Gastroesophageal sphincter (tissue), 4 donors: ENCODE results near the gene ORC3. TPM values are rescaled to one million over a fixed set of nuclear protein-coding genes. Genes with fewer than 3 reads are reported as not detected.
A peak's percentile ranks its signal among the peaks of the same experiment; 100 is the strongest.
"Not testable (repeated sequence)": the region's sequence is repeated elsewhere in the genome, so short reads cannot be mapped to it uniquely, and the experiment has no call there.

Experiments
- ATAC-seq: fragments of 150-250 bp; one replicate; pipeline ENCODE4 v1.9.1; 2016; ENCODE audit warnings: mild to moderate bottlenecking, moderate library complexity
- H3K27ac ChIP-seq, 4 donors: fragments of 200-600 bp; sonication (generic) in 3 of 4; 1 replicate in 3 of 4; 2 replicates in 1 of 4; pipeline ENCODE4 v1.5.1; 2016 to 2019
- H3K27me3 ChIP-seq: fragments of 200-600 bp; sonication (generic); one replicate; pipeline ENCODE4 v1.5.1; 2019
- H3K36me3 ChIP-seq, 2 donors: fragments of 200-600 bp; sonication (generic); one replicate each; pipeline ENCODE4 v1.5.1; 2019; ENCODE audit warnings: control low read depth in 1 of 2
- H3K4me1 ChIP-seq, 3 donors: fragments of 200-600 bp; sonication (generic); 1 replicate in 2 of 3; 2 replicates in 1 of 3; pipeline ENCODE4 v1.5.1; 2016 to 2019; ENCODE audit warnings: control low read depth in 2 of 3
- H3K4me3 ChIP-seq, 2 donors: fragments of 200-600 bp; sonication (generic); one replicate each; pipeline ENCODE4 v1.5.1; 2019; ENCODE audit warnings: mild to moderate bottlenecking in 1 of 2, moderate library complexity in 1 of 2
- H3K9me3 ChIP-seq, 3 donors: fragments of 200-600 bp; sonication (generic); one replicate each; pipeline ENCODE4 v1.5.1; 2017 to 2019; ENCODE audit warnings: control low read depth in 2 of 3
- CTCF ChIP-seq, 4 experiments: fragments of 200-600 bp in 2 of 4; fragments of 450-650 bp in 2 of 4; sonication (generic) in 1 of 4; IDR thresholded peaks; one replicate each; pipeline ENCODE4 v1.5.1; 2017 to 2019; ENCODE audit warnings: antibody characterized with exemption in 4 of 4, mild to moderate bottlenecking in 2 of 4, moderate library complexity in 2 of 4
- EP300 ChIP-seq: sonication (generic); formaldehyde crosslinking; IDR thresholded peaks from one replicate; pipeline ENCODE4 v1.6.1; 2017; ENCODE audit warnings: antibody characterized with exemption, mild to moderate bottlenecking
- POLR2A ChIP-seq, 2 donors: fragments of 450-650 bp; IDR thresholded peaks; one replicate each; pipeline ENCODE4 v1.6.1; 2017; ENCODE audit warnings: antibody characterized with exemption in 2 of 2, mild to moderate bottlenecking in 2 of 2, moderate library complexity in 1 of 2
- POLR2AphosphoS5 ChIP-seq: sonication (generic); formaldehyde crosslinking; IDR thresholded peaks from one replicate; pipeline ENCODE4 v1.6.1; 2017; ENCODE audit warnings: antibody characterized with exemption
- WGBS, 2 donors: methylation state at CpG; one replicate each; pipeline ENCODE4 v1.1.5; 2018; ENCODE audit warnings: low coverage in 1 of 2; 5-methylcytosine and 5-hydroxymethylcytosine counted together
- total RNA-seq, 4 donors: library from RNA; depleted of rRNA; stranded (reverse); fragments of >200 nt; gene quantifications; one replicate each; pipeline ENCODE4 v1.1.0, GENCODE V29; 2016

The ORC3 gene
- total RNA-seq, 4 donors from 2014 or later = 11.3 to 24.3 (median 14.1) TPM

- peak overlapping the region; percentile 77 to 96 for H3K4me3 ChIP-seq
- no peak overlapping the region for H3K27ac ChIP-seq
- ATAC-seq = no peak
- H3K9me3 ChIP-seq = no peaks in the 10 kb centered on the region
- TF ChIP-seq POLR2A (IDR thresholded peaks at IDR 0.05) (no peak), EP300 (no peak)
- H3K27me3 ChIP-seq = no peaks in the 10 kb centered on the region
- 58 to 70% methylated on average over 4 of the region's 4 CpGs for WGBS, 2 donors
- H3K36me3 ChIP-seq = peaks cover 0 to 23% of the 10 kb centered on the region in 2 donors
- H3K4me1 ChIP-seq = peaks cover 0 to 52% (median 21%) of the 10 kb centered on the region in 3 donors
Observed at GRCh38 chr6:87590990-87591389, 1.1 kb downstream of the ORC3 start.

- H3K36me3 ChIP-seq = peaks cover 0 to 46% of the 10 kb centered on the region in 2 donors
- H3K4me3 ChIP-seq = no peak overlapping the region
- no peak overlapping the region for H3K27ac ChIP-seq
- H3K4me1 ChIP-seq = no peaks in the 10 kb centered on the region
- TF ChIP-seq POLR2A (IDR thresholded peaks at IDR 0.05) (no peak), EP300 (no peak), POLR2AphosphoS5 (no peak), CTCF (IDR thresholded peaks at IDR 0.05) (no peak)
- no peaks in the 10 kb centered on the region for H3K27me3 ChIP-seq
- H3K9me3 ChIP-seq = no peaks in the 10 kb centered on the region
- 80 to 88% methylated on average over 1 of the region's 1 CpG for WGBS, 2 donors
- no peak for ATAC-seq
Observed at GRCh38 chr6:87600576-87600975, 10.6 kb downstream of the ORC3 start.

- Histone ChIP-seq H3K4me3 (no peak overlapping the region), H3K27me3 (no peaks in the 10 kb centered on the region), H3K36me3 (peaks cover 0 to 73% of the 10 kb centered on the region in 2 donors), H3K27ac (no peak overlapping the region), H3K4me1 (no peaks in the 10 kb centered on the region), H3K9me3 (no peaks in the 10 kb centered on the region)
- TF ChIP-seq EP300 = no peak
- TF ChIP-seq POLR2A (IDR thresholded peaks at IDR 0.05) = no peak
- 77 to 83% methylated on average over 2 of the region's 2 CpGs for WGBS, 2 donors
- ATAC-seq = no peak
Observed at GRCh38 chr6:87606199-87606598, 16.3 kb downstream of the ORC3 start.

DNA sequence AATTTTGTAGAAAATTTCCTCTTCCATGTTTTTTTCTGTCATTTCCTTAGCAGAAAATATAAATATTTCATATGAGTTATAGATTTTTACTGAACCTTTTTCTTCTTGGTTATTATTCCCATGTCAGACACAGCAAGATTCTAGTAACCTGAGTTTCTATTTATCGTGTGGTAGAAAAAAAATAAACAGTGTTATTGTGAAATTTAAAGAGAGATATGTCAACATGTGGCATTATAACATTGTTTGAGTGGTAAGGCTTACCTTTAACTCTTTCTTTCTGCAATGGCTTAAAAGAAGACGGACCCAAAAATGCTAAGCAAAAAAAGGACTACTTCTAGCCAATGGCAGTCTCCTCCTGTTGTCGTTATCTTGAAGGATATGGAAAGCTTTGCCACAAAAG is 18.9 kb downstream of the ORC3 start:
- no peak for ATAC-seq
- H3K36me3 ChIP-seq = peaks cover 0 to 79% of the 10 kb centered on the region in 2 donors
- TF ChIP-seq POLR2AphosphoS5 (no peak), EP300 (no peak), POLR2A (IDR thresholded peaks at IDR 0.05) (no peak), CTCF (IDR thresholded peaks at IDR 0.05) (no peak)
- H3K9me3 ChIP-seq = no peaks in the 10 kb centered on the region
- 93 to 95% methylated on average over 2 to 3 of the region's 3 CpGs for WGBS, 2 donors
- H3K27me3 ChIP-seq = no peaks in the 10 kb centered on the region
- no peak overlapping the region for H3K4me3 ChIP-seq
- H3K27ac ChIP-seq = no peak overlapping the region
- H3K4me1 ChIP-seq = no peaks in the 10 kb centered on the region

GRCh38 chr6:87613018-87613417 is 23.1 kb downstream of the ORC3 start:
- not testable (repeated sequence) for H3K27me3 ChIP-seq
- peaks cover 0 to 84% of the 10 kb centered on the region in 2 donors for H3K36me3 ChIP-seq
- WGBS, 2 donors = 100% methylated on average over 2 of the region's 2 CpGs; no CpG with 5 or more reads in 1 of the 2 donors

GRCh38 chr6:87617405-87617804 is 27.5 kb downstream of the ORC3 start:
- H3K27ac ChIP-seq = no peak overlapping the region
- WGBS, 2 donors = 88 to 94% methylated on average over 3 to 4 of the region's 4 CpGs

More at GRCh38 chr6:87613018-87613417, 23.1 kb downstream of the ORC3 start:
- not testable (repeated sequence) for H3K9me3 ChIP-seq, H3K27ac ChIP-seq, H3K4me1 ChIP-seq, H3K4me3 ChIP-seq, ATAC-seq

More at GRCh38 chr6:87617405-87617804, 27.5 kb downstream of the ORC3 start:
- no peak for TF ChIP-seq CTCF (IDR thresholded peaks at IDR 0.05)
- TF ChIP-seq POLR2AphosphoS5 = no peak
- H3K36me3 ChIP-seq = peaks cover 0 to 68% of the 10 kb centered on the region in 2 donors
- no peak overlapping the region for H3K4me3 ChIP-seq
- ATAC-seq = no peak
- no peaks in the 10 kb centered on the region for H3K9me3 ChIP-seq
- H3K4me1 ChIP-seq = no peaks in the 10 kb centered on the region
- no peaks in the 10 kb centered on the region for H3K27me3 ChIP-seq
